ENCODE data around the gene DPH6.

GRCh38 chr15:35379972-35380371 is 166.0 kb downstream of the DPH6 start:
- TF ChIP-seq POLR2A (IDR thresholded peaks at IDR 0.05) (no peak), POLR2AphosphoS5 (IDR thresholded peaks at IDR 0.05) (no peak), CTCF (IDR thresholded peaks at IDR 0.05) (no peak)
